Adrenal gland (tissue), 12 donors: ENCODE data around the gene JADE3. TPM values are rescaled to one million over a fixed set of nuclear protein-coding genes. Genes with fewer than 3 reads are reported as not detected.

Experiments
- DNase-seq, 7 donors: peaks; one replicate each; pipeline ENCODE4 v3.0.0-alpha.2; 2019 to 2020
- H3K27ac ChIP-seq, 5 donors: fragments of 200-600 bp; sonication (generic) in 4 of 5; 1 replicate in 3 of 5; 2 replicates in 2 of 5; pipeline versions ENCODE4 v1.5.1 to v1.8.0; 2016 to 2020; ENCODE audit warnings: mild to moderate bottlenecking in 1 of 5
- H3K27me3 ChIP-seq: fragments of 200-600 bp; 2 replicates; pipeline ENCODE4 v1.8.0; 2021
- H3K36me3 ChIP-seq, 2 donors: fragments of 200-600 bp; replicated peaks in 1 of 2; 1 replicate in 1 of 2; 2 replicates in 1 of 2; pipeline versions ENCODE4 v1.5.1 to v1.8.0; 2018 to 2022
- H3K4me1 ChIP-seq, 2 donors: fragments of 200-600 bp; replicated peaks in 1 of 2; 1 replicate in 1 of 2; 2 replicates in 1 of 2; pipeline versions ENCODE4 v1.5.1 to v1.8.0; 2018 to 2021
- H3K4me3 ChIP-seq, 4 donors: fragments of 200-600 bp; sonication (generic) in 3 of 4; one replicate each; pipeline ENCODE4 v1.5.1; 2016 to 2018
- H3K9me3 ChIP-seq, 3 donors: fragments of 200-600 bp; sonication (generic) in 1 of 3; replicated peaks in 1 of 3; 1 replicate in 2 of 3; 2 replicates in 1 of 3; pipeline versions ENCODE4 v1.5.1 to v1.8.0; 2016 to 2021
- POLR2A ChIP-seq, 2 donors: fragments of 450-650 bp; IDR thresholded peaks; one replicate each; pipeline ENCODE4 v1.6.1; 2017; ENCODE audit warnings: antibody characterized with exemption in 2 of 2, mild to moderate bottlenecking in 2 of 2, moderate library complexity in 1 of 2
- WGBS, 4 donors: extraction: QIAGEN DNeasy Blood & Tissue Kit in 2 of 4; methylation state at CpG; one replicate each; pipeline versions ENCODE4 v1.1.5 to v1.1.7; 2013 to 2017; 5-methylcytosine and 5-hydroxymethylcytosine counted together
- intact Hi-C, 2 donors: fragments of 100-400 bp; cut with DNase I; formaldehyde crosslinking; loops; one replicate each; pipeline versions ENCODE4 v1.14.1 to v1.15.0; 2022 to 2023
- polyA plus RNA-seq, 3 donors: library from polyadenylated mRNA; stranded (reverse); fragments of 200-250 nt in 2 of 3; fragments of 350-450 nt in 1 of 3; fragmentation: Illumina TruSeq in 1 of 3; extraction: RNeasy Lipid Tissue Mini Kit (QIAGEN cat#74804) in 1 of 3; gene quantifications; one replicate each; pipeline ENCODE4 v1.2.3, GENCODE V29; 2013 to 2014
- total RNA-seq, 9 donors: library from RNA; depleted of rRNA in 4 of 9; stranded (reverse); fragments of >200 nt in 4 of 9; fragments of 120-200 nt in 1 of 9; fragmentation: NEBNext Ultra II Directional in 1 of 9; extraction: Animal tissue kit (Norgen Biotek cat#: 25700) in 1 of 9; gene quantifications; one replicate each; pipeline versions ENCODE4 v1.1.0 to v1.2.4, GENCODE V29; 2013 to 2023
- TF ChIP-seq, protein P1 (sequence below), 6 experiments: fragments of 450-650 bp in 4 of 6; fragments of 200-600 bp in 2 of 6; sonication (generic) in 1 of 6; IDR thresholded peaks; 1 replicate in 5 of 6; 2 replicates in 1 of 6; pipeline versions ENCODE4 v1.5.1 to v1.8.0; 2016 to 2021; ENCODE audit warnings: antibody characterized with exemption in 6 of 6, mild to moderate bottlenecking in 2 of 6, moderate library complexity in 1 of 6
- donor health status: healthy with polysubstance abuse.
- donor health status: Bipolar disorder and iron deficiency.
- donor health status: DM: yes; HTN: yes; CAD: no.
- donor health status: DM: no; HTN: no; CAD: no.
- donor health status: DM: no; HTN: no; CAD: no.
- donor health status: DM: yes; HTN: yes; CAD: no.

The JADE3 gene
- total and polyA plus RNA-seq, 12 donors, result 2.8 to 39.5 (median 19.0) TPM

DNA sequence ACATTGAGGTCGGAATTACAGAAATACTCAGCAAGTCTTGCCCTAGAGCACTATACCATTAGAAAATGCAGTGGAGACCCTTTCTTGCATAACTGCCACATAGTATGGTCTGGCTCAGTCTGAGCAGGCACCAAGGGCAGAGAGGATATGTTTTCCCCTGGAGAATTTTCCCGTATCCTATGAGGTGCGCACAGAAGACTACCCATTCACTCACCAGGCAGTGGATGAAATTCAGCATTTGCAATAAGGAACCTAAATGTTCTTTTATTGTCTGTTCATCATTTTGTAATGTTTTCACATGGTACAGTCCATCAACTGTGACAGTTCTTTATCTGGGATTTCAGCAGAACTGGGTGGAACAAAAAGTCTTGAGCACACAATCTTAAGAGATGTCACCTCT lies 15.5 kb downstream of the JADE3 start:
- intact Hi-C loops, result no loop called here
- Histone ChIP-seq H3K27ac (no peak overlapping the region), H3K4me1 (no peaks in the 10 kb centered on the region), H3K4me3 (no peak overlapping the region), H3K36me3 (no peaks in the 10 kb centered on the region), H3K27me3 (no peaks in the 10 kb centered on the region), H3K9me3 (no peaks in the 10 kb centered on the region)
- no peak for TF ChIP-seq POLR2A (IDR thresholded peaks at IDR 0.05)
- TF ChIP-seq, protein P1, sequence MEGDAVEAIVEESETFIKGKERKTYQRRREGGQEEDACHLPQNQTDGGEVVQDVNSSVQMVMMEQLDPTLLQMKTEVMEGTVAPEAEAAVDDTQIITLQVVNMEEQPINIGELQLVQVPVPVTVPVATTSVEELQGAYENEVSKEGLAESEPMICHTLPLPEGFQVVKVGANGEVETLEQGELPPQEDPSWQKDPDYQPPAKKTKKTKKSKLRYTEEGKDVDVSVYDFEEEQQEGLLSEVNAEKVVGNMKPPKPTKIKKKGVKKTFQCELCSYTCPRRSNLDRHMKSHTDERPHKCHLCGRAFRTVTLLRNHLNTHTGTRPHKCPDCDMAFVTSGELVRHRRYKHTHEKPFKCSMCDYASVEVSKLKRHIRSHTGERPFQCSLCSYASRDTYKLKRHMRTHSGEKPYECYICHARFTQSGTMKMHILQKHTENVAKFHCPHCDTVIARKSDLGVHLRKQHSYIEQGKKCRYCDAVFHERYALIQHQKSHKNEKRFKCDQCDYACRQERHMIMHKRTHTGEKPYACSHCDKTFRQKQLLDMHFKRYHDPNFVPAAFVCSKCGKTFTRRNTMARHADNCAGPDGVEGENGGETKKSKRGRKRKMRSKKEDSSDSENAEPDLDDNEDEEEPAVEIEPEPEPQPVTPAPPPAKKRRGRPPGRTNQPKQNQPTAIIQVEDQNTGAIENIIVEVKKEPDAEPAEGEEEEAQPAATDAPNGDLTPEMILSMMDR (IDR thresholded peaks at IDR 0.05), result no peak
- WGBS, 4 donors, result 74 to 96% (median 91%) methylated on average over 3 of the region's 3 CpGs
- no peak for DNase-seq

DNA sequence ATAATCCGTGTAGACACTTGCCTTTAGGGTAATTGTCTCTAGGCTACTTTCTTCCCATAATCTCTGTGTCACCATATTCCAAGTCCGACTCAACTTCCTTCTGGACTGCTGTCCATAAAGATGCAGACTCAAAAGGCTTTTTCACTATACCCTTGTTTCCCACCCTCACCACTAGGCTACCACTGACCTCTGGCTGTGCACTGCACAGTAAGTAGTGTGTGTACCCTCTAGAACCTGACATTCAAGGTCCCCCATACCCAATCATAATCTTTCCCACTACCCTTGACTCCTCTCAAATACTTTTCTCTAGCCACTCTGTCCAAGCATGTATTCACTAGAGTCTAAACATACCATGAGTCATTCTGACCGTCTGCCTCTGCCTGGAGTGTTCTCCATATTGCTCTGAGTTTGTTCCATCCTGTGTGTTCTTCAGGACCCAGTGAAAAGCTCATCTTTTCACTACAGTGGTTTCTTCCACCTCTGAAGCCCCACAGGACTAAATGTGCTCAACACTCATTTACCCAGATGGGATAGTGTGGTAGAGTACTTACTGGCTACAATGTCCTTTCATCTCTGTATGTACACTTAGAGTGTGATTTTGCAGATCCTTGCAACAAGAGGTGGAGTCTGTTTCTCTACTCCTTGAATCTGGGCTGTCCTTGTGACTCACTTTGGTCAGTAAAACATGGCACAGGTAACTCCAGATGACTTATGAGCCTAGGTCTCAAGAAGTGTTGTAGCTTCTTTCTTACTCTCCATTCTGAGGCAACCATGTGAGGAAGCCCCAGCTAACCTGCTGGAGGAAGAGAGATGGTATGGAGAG lies 17.4 kb downstream of the JADE3 start:
- TF ChIP-seq POLR2A (IDR thresholded peaks at IDR 0.05), result no peak
- TF ChIP-seq, protein P1 (IDR thresholded peaks at IDR 0.05), result no peak
- Histone ChIP-seq H3K27ac (no peak overlapping the region), H3K4me1 (no peaks in the 10 kb centered on the region), H3K4me3 (no peak overlapping the region), H3K27me3 (no peaks in the 10 kb centered on the region), H3K36me3 (no peaks in the 10 kb centered on the region), H3K9me3 (no peaks in the 10 kb centered on the region)
- DNase-seq, result no peak
- intact Hi-C loops, result no loop called here
- 63 to 80% (median 72%) methylated on average over 3 of the region's 3 CpGs for WGBS, 4 donors

DNA sequence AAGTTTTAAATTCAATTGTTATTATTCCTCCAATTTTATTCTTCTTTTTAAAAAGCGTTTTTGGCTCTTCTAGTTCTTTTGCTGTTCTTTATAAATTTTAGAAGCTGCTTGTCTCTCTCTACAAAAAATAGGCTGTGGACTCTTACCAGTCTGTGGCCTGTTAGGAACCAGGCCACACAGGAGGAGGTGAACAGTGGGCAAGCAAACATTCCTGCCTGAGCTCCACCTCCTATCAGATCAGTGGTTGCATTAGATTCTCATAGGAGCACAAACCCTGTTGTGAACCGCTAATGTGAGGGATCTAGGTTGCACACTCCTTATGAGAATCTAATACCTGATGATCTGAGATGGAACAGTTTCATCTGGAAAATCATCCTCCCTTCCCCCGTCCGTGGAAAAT lies 23.1 kb downstream of the JADE3 start:
- Histone ChIP-seq H3K4me3 (no peak overlapping the region), H3K4me1 (no peaks in the 10 kb centered on the region), H3K27ac (no peak overlapping the region), H3K36me3 (no peaks in the 10 kb centered on the region), H3K27me3 (no peaks in the 10 kb centered on the region), H3K9me3 (no peaks in the 10 kb centered on the region)
- intact Hi-C loops, result no loop called here
- DNase-seq, result no peak
- 72 to 83% (median 79%) methylated on average over 2 to 4 of the region's 4 CpGs for WGBS, 4 donors
- TF ChIP-seq, protein P1 (IDR thresholded peaks at IDR 0.05), result no peak
- TF ChIP-seq POLR2A (IDR thresholded peaks at IDR 0.05), result no peak

DNA sequence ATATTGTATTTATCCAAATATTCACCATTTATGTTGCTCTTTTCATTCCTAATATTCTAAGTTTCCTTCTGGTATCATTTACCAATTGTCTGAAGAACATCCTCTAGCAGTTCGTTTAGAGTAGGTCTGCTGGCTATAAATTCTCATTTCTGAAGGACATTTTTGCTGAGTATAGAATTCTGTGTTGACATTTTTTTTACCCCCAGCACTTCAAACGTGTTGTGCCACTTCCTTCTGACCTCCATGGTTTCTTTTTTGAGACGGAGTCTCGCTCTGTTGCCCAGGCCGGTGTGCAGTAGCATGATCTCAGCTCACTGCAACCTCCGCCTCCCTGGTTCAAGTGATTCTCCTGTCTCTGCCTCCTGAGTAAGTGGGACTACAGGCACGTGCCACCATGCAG lies 26.4 kb downstream of the JADE3 start:
- Histone ChIP-seq H3K4me1 (no peaks in the 10 kb centered on the region), H3K9me3 (no peaks in the 10 kb centered on the region), H3K36me3 (no peaks in the 10 kb centered on the region), H3K4me3 (no peak overlapping the region), H3K27me3 (no peaks in the 10 kb centered on the region), H3K27ac (no peak overlapping the region)
- intact Hi-C loops, result no loop called here
- TF ChIP-seq, protein P1 (IDR thresholded peaks at IDR 0.05), result no peak
- no peak for TF ChIP-seq POLR2A (IDR thresholded peaks at IDR 0.05)
- 77 to 89% (median 83%) methylated on average over 7 of the region's 7 CpGs for WGBS, 4 donors
- DNase-seq, result no peak
